Measurements from ENCODE around the gene COG5. TPM values are rescaled to one million over a fixed set of nuclear protein-coding genes. Genes with fewer than 3 reads are reported as not detected.
"Not testable (repeated sequence)": the region's sequence is repeated elsewhere in the genome, so short reads cannot be mapped to it uniquely, and the experiment has no call there.

The COG5 gene
- total and polyA plus RNA-seq, 11 donors = 9.4 to 61.6 (median 42.1) TPM

GRCh38 chr7:107251963-107252362, 311.8 kb downstream of the COG5 start:
- H3K4me3 ChIP-seq = no peak overlapping the region
- TF ChIP-seq CTCF (IDR thresholded peaks at IDR 0.05) (no peak), POLR2A (IDR thresholded peaks at IDR 0.05) (no peak)
- ATAC-seq = no peak

GRCh38 chr7:107248551-107249316, 315.0 kb downstream of the COG5 start:
- WGBS, 4 donors = 98 to 99% (median 98%) methylated on average over 5 of the region's 5 CpGs
- intact Hi-C loops (cut with DNase I) = no loop called here
- no peak overlapping the region for H3K27ac ChIP-seq

More at GRCh38 chr7:107251963-107252362, 311.8 kb downstream of the COG5 start:
- Histone ChIP-seq H3K9me3 (no peaks in the 10 kb centered on the region), H3K36me3 (peaks cover 0 to 15% (median 12%) of the 10 kb centered on the region in 9 donors), H3K4me1 (peaks cover 0 to 20% (median 5%) of the 10 kb centered on the region in 12 donors), H3K27me3 (no peaks in the 10 kb centered on the region), H3K27ac (peak overlapping the region in 2 of 12 donors; percentile 8 to 29)
- 84 to 94% (median 87%) methylated on average over 3 of the region's 3 CpGs for WGBS, 4 donors
- intact Hi-C loops (cut with DNase I) = no loop called here
- no peak for DNase-seq

GRCh38 chr7:107246836-107247235, 316.9 kb downstream of the COG5 start:
- H3K4me3 ChIP-seq; H3K4me1 ChIP-seq; H3K27ac ChIP-seq; DNase-seq; intact Hi-C loops (cut with DNase I); H3K27me3 ChIP-seq; ATAC-seq: not testable (repeated sequence)
- Histone ChIP-seq H3K9me3 (peaks cover 0 to 24% (median 4%) of the 10 kb centered on the region in 12 donors), H3K36me3 (peaks cover 0 to 32% (median 14%) of the 10 kb centered on the region in 9 donors)
- 95 to 98% (median 97%) methylated on average over 3 of the region's 3 CpGs for WGBS, 4 donors

More at GRCh38 chr7:107248551-107249316, 315.0 kb downstream of the COG5 start:
- no peaks in the 10 kb centered on the region for H3K27me3 ChIP-seq
- ATAC-seq (no peak), DNase-seq (no peak)
- peaks cover 0 to 23% (median 4%) of the 10 kb centered on the region in 12 donors for H3K9me3 ChIP-seq
- TF ChIP-seq CTCF (IDR thresholded peaks at IDR 0.05) (no peak), POLR2A (IDR thresholded peaks at IDR 0.05) (no peak)
- peaks cover 0 to 32% (median 14%) of the 10 kb centered on the region in 9 donors for H3K36me3 ChIP-seq
- no peak overlapping the region for H3K4me3 ChIP-seq
- H3K4me1 ChIP-seq = peaks cover 0 to 9% (median 3%) of the 10 kb centered on the region in 12 donors

GRCh38 chr7:107244613-107245012, 319.1 kb downstream of the COG5 start:
- H3K27me3 ChIP-seq = no peaks in the 10 kb centered on the region
- H3K4me1 ChIP-seq = peaks cover 0 to 8% (median 0%) of the 10 kb centered on the region in 12 donors
- DNase-seq = no peak
- TF ChIP-seq CTCF (IDR thresholded peaks at IDR 0.05) (no peak), POLR2A (IDR thresholded peaks at IDR 0.05) (no peak)
- H3K4me3 ChIP-seq = no peak overlapping the region
- peaks cover 0 to 24% (median 4%) of the 10 kb centered on the region in 12 donors for H3K9me3 ChIP-seq
- peaks cover 0 to 32% (median 14%) of the 10 kb centered on the region in 9 donors for H3K36me3 ChIP-seq
- no peak for ATAC-seq
- WGBS, 4 donors = 90 to 98% (median 97%) methylated on average over 2 of the region's 2 CpGs
- H3K27ac ChIP-seq = no peak overlapping the region
- intact Hi-C loops (cut with DNase I) = no loop called here

All from heart left ventricle (tissue), 16 donors.